Brain pericyte (primary cell): Measurements from ENCODE around the gene TERC.
"Not testable (repeated sequence)": the region's sequence is repeated elsewhere in the genome, so short reads cannot be mapped to it uniquely, and the experiment has no call there.

Experiments
- DNase-seq: peaks from one replicate; pipeline ENCODE4 v3.0.0-alpha.2; 2012; ENCODE audit warnings: low read depth, low spot score

The TERC gene

GRCh38 chr3:169771497-169772304 is 6.8 kb upstream of the TERC start:
- no peak for DNase-seq

- DNase-seq = no peak
Measured at GRCh38 chr3:169769287-169770181, 4.7 kb upstream of the TERC start, which contains the start of gene ACTRT3. ACTRT3 (minus strand) TSS chr3:169769561; CDS start chr3:169769520, 41 bp downstream.

DNA sequence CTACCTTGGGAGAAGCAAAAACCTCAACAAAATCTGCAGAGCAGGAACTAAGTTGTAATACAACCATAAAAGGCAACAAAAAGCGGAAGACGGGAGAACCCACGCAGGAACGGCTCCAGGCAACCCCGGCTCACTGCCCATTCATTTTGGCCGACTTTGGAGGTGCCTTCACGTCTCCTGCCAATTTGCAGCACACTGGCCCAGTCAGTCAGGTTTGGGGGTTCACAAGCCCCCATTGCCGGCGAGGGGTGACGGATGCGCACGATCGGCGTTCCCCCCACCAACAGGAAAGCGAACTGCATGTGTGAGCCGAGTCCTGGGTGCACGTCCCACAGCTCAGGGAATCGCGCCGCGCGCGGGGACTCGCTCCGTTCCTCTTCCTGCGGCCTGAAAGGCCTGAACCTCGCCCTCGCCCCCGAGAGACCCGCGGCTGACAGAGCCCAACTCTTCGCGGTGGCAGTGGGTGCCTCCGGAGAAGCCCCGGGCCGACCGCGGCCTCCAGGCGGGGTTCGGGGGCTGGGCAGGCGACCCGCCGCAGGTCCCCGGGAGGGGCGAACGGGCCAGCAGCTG is 463 bp downstream of the TERC start:
- no peak for DNase-seq

DNA sequence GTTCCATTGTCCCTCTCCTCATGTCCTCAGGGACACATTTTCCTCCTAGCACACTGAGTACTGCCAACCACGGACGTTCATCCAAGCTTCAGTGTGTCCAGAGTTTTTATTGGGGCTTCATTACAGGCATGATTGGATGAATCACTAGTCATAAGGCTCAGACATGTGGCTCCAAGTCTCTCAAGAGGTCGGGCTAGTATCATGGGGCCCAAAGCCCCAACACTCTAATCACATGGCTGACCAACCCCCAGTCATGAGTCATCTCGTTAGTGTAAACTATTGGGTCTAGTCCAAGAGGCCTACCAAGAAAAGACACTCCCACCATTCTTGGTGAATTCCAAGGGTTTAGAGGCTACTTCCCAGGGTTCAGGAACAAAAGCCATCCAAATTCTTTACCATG is 4.4 kb downstream of the TERC start:
- no peak for DNase-seq

GRCh38 chr3:169759256-169759655 is 5.6 kb downstream of the TERC start:
- DNase-seq = no peak

- no peak for DNase-seq
Measured at GRCh38 chr3:169758359-169758994, 6.4 kb downstream of the TERC start.

- no peak for DNase-seq
Measured at GRCh38 chr3:169755488-169755887, 9.4 kb downstream of the TERC start.

DNA sequence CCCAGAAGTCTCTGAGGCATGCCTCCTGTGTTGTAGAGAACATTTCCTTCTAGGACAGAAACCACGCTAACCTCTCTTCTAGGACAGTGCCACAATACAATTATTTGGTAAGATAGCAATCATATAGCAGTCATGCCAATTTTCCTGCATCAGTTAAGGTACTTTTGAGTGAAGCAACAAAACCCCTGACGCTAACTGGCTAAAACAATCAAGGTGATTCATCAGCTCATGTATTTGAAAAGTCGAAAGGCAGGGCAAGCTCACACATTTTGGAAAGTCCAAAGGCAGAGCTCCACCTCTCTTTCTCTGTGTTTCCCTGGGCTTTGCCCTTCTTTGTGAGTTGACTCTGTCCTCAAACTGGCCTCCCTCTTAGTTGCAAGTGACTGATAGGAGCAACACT is 10.1 kb downstream of the TERC start:
- no peak for DNase-seq

GRCh38 chr3:169751875-169752274 is 13.0 kb downstream of the TERC start:
- no peak for DNase-seq

GRCh38 chr3:169750665-169751064 is 14.2 kb downstream of the TERC start:
- no peak for DNase-seq

GRCh38 chr3:169748670-169749069 is 16.2 kb downstream of the TERC start:
- no peak for DNase-seq

DNA sequence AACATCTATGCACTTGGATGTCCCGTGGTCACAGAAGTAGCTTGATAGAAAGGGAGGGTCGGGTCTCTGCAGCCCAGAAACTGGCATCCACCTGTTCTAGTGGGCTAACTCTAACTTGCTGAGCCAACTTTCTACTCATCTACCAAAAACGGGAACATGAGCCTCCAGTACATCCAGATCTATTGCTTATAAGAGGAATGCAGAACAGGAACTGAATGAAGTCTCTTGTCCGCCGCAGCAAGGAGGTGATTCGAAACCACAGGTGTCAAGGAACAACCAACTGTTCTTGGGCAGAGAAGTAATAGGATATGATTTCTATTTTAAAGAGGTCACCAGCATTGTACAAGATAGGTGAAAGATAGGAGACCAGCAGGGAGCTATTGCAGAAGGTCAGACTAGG is 17.9 kb downstream of the TERC start:
- DNase-seq = no peak

DNA sequence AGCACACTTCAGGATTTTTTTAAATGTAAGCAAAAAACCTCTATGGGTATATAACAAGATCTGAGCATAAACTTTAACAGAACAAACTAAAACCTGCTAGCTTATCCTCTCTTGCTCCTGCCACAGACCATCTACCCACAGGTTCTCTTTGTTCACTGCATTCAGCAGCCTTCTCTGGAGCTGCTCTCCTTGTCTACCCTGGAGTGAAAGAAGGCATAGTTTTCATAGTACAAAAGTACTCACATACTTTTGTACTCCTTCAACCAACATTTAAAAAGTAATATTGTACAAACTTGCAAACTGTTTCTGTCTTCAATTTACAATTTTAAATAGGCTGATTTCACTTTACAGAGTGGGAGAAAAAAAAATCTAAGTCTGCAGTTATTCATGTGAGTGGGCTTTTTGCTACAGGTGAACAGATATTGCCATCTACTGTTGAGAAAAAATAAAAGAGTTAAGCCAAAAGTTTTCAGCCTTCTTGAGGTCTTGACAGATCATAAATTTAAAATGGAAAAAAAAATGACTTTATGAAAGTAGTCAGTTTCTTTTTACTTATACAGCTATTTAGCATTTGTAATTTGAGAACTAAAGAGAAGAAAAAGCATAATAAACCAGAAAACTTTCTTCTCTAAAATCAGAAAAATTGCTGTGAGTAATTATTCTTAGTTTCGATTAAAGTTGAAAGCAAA is 20.4 kb downstream of the TERC start:
- no peak for DNase-seq

- DNase-seq = no peak
Measured at GRCh38 chr3:169739067-169739466, 25.8 kb downstream of the TERC start.

- DNase-seq = not testable (repeated sequence)
Measured at GRCh38 chr3:169731857-169732256, 33.0 kb downstream of the TERC start.

DNA sequence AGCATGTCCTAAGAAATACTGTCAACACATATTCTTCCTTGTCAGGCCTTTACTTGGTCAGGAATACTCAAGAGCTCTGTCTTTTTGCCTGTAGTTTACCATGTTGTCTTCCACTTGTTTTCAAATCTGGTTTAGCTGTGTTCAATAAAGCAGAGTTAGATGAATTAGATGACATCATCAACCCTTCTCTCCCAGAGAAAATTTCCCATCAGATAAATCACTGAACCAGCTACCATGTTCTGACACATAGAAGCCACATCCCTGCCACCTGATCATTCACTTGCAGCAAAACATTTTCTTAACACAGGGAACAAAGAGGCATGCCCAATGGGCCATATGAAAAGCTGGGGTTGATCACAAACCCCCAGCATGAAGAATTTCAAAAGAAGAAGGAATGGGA is 42.1 kb downstream of the TERC start:
- no peak for DNase-seq

- DNase-seq = not testable (repeated sequence)
Measured at GRCh38 chr3:169718415-169718814, 46.4 kb downstream of the TERC start.
